ENCODE results near the gene ELMOD3.
"Not testable (repeated sequence)": the region's sequence is repeated elsewhere in the genome, so short reads cannot be mapped to it uniquely, and the experiment has no call there.

ELMOD3 gene

GRCh38 chr2:85329701-85330100, 24.9 kb upstream of the ELMOD3 start:
- DNase-seq (ENCODE audit: low spot score), result not testable (repeated sequence)

- no peak for DNase-seq (ENCODE audit: low spot score)
Measured at GRCh38 chr2:85330839-85331636, 23.5 kb upstream of the ELMOD3 start.

DNA sequence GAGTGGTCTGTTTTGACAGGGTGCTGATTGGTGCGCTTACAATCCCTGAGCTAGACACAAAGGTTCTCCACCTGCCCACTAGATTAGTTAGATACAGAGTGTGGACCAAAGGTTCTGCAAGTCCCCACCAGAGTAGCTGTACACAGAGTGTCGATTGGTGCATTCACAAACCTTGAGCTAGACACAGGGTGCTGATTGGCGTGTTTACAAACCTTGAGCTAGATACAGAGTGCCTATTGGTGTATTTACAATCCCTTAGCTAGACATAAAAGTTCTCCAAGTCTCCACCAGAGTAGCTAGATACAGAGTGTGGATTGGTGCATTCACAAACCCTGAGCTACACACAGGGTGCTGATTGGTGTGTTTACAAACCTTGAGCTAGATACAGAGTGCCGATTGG, 20.7 kb upstream of the ELMOD3 start:
- not testable (repeated sequence) for DNase-seq (ENCODE audit: low spot score)

DNA sequence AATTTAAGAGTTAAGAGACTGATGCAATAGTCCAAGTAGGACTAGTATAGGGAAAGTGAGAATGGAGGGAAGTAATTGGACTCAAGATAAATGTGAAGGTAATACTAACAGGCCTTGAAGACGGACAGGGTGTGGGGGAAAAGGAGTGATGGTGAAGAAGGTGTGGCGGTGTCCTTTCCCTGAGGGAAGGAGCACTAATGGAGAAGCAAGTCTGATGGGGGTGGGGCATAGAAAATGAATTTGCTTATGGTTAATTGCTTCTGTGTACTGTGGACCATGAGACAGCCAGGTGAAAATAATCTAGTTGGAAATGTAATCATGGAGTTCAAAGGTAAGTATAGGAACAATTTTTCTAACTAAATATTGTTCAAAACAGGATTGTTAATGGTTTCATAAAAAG, 19.6 kb upstream of the ELMOD3 start:
- DNase-seq (ENCODE audit: low spot score), result no peak

DNA sequence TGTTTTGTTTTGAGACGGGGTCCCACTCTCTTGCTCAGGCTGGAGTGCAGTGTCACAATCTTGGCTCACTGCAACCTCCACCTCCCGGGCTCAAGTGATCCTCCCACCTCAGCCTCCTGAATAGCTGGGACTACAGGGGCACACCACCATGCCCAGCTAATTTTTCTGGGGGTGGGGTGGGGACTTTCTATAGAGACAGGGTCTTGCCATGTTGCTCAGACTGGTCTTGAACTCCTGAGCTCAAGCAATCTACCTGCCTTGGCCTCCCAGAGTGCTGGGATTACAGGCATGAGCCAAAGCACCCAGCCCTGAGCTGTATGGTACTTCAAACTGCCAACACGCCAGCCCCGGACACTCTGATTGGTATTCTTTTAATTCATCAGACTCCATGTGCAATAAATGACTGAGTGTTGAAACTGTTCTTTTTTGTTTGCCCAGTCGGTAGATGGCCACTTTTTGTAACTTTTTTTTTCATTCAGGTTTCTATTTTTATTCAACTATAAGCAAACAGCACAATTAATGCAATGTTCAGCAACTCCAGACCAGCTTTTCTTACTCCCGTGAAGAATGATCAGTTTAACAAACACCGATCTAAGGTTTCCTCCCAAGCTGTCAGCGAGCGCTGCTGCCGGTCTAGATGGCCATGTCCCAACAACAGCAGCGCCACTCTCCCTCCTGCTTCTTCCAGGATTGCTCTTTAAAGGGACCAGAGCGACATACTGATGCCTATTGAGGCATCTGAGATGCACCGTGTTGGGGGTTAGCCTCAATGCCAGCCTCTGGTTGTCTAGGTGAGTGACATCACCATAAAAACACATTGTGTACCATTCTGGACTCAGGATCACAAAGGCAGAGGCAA, 14.3 kb upstream of the ELMOD3 start:
- DNase-seq (ENCODE audit: low spot score), result no peak

DNA sequence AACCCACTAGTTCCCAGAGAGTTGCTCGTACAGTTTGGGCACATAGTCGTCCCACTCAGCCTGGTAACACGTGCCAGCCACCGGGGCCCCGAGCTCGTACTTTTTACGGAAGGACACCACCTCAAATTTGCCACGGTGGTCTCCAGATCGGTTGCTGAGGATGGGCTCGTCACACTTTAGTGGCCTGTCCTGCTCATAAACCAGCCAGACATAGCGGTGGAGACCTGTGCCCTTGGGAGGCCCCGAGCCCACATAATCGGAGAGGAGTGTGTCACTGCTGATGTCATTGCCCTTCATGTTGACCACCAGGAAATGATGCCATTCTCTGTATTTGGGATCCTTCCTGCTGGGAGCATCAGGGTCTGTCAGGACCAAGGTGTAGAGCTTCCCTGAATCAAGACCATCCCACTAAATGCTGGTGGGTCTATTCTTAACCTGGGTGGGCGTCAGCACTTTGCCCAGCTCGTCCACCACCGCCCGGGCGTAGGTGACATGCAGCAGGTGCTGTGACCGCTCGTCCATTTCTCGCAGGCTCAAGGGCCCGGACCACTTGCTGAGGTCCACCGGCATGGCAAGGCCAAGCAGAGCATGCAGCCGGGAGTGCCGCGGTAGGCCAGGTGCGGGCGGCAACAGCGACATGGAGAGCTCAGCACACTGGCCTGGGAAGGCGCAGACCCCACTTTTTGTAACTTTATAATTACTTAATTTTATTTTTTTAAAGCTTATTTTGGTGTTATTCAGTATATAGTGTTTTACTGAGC, 13.1 kb upstream of the ELMOD3 start:
- no peak for DNase-seq (ENCODE audit: low spot score)

DNA sequence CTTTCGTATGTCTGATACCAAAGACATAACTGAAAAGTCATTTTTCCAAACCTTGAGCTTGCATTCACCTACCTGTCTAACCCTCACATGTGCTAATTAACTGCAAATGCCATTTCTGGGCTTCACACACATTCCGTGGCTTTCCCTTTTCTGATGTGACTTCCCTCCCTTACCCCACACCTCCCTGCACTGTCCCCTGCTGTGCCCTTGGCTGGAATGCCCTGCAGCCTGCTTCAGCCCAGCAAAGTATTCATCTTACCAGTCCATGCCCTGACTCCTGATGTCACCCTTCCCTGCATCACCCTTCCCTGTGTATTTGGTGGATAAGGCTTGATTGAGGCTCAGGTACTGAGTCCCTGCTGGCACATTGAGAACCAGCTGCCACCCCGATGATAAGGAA, 12.4 kb upstream of the ELMOD3 start:
- no peak for DNase-seq (ENCODE audit: low spot score)

- not testable (repeated sequence) for DNase-seq (ENCODE audit: low spot score)
Measured at GRCh38 chr2:85343207-85343895, 11.2 kb upstream of the ELMOD3 start.

DNA sequence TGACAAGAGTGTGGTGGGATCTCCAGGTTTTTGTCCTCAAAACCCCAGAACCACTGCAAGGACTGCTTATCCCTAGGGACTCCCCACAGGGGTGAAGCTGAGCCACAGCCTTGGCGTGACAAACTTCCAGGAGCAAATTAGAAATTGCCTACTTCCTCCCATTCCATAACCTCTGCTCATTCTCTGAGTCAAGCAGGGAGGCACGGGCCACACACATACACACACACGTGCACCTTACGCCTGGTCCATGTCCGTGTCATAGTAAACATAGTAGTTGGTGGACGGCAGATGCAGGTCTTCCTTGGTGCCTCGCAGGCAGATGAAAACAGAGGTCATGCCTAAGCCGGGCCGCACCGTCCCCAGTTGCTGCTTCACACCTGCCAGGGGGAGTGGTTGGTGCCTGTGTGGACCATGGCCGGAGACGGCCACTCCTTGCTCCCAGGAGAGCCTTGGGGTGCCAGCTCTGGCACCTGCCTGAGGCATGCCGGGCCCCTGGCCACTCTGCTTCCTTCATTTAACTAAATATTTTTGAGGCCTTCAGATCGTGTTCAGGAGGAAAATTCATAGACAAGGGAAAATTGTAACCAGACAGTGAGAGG, 10.1 kb upstream of the ELMOD3 start:
- no peak for DNase-seq (ENCODE audit: low spot score)

GRCh38 chr2:85347599-85347998, 7.0 kb upstream of the ELMOD3 start:
- peak; percentile 78 for DNase-seq (ENCODE audit: low spot score)

DNA sequence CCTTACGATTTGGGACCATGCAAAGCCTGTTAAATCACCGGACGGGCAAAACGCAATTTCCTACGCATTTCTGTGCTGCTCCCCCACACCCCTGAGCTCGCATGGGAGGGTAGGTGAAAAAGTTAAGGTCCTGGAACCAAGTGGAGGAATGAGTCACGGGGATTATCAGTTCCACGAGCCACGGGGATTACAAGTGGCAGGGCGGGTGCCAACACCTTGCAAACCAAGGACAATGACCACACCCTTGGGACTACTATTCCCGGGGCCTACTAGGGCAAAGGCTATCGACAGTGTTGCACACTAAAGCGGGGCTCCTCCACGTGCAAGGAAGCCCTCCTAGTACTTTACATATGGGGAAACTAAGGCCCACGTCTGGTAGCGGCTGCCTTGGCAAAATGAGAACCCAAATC, 688 bp upstream of the ELMOD3 start:
- peak; percentile 46 for DNase-seq (ENCODE audit: low spot score)

DNA sequence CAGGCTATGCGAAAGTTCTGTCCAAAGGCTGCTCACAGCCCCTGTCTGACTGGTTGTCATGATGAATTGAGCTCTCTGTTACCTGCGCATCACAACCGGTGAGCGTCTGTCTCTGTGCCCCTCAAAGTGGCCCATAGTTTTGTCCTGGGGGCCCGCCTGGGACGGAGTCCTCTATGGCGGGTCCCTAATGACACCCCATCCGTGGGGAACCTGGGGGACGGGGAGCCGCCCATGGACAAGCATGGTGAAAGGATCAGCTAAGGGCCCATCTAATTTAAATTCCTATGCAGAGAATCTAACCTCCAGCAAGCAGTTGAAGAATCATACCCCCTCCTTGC, 473 bp downstream of the ELMOD3 start:
- DNase-seq (ENCODE audit: low spot score), result no peak

GRCh38 chr2:85355521-85355920, 952 bp downstream of the ELMOD3 start:
- DNase-seq (ENCODE audit: low spot score), result no peak

GRCh38 chr2:85356186-85356585, 1.6 kb downstream of the ELMOD3 start:
- DNase-seq (ENCODE audit: low spot score), result no peak

- DNase-seq (ENCODE audit: low spot score), result no peak
Measured at GRCh38 chr2:85357736-85358135, 3.2 kb downstream of the ELMOD3 start.

DNA sequence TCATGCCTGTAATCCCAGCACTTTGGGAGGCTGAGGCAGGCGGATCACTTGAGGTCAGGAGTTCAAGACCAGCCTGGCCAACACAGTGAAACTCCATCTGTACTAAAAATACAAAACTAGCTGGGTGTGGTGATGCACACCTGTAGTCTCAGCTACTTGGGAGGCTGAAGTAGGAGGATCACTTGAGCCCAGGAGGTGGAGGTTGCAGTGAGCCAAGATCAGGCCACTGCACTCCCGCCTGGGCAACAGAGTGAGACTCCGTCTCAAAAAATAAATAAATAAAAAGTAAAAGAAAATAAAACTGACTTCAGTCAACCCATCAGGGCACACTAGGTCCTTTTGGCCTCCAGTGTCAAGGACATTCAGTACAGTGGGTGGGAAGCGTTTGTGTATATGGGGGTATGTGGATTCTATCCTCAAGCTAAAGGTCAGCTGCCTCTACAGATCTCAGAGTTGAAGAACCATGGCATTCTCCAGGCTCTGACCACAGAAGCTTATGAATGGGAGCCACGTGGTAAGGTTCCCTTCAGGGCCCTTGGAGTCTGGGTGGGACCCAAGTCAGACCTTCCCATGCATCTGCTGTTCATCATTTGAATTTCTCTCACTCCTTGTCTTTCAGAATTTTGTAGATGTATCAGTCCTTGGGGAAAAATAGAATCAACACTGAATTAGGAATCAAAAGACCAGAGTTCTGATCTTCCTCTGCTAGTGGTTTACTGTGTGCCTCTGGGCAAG, 8.3 kb downstream of the ELMOD3 start:
- not testable (repeated sequence) for DNase-seq (ENCODE audit: low spot score)

DNA sequence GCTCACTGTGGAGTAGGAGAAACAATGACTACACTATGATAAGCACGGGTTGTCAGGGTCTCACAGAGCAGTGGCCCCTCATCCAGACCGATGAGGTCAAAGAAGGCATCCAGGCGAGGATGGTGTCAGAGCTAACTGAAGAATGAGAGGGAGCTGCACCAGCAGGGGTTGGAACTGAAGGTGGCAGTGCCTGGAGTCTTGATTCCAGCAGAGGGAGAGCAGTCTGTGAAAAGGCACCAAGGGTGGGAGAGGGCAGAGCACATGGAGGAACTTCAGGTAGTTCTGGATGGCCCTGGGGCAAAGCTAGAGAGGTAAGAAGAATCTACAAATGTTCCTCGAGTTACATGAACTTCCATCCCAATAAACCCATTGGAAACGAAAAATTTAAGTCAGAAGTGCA, 12.6 kb downstream of the ELMOD3 start:
- DNase-seq (ENCODE audit: low spot score), result no peak

- no peak for DNase-seq (ENCODE audit: low spot score)
Measured at GRCh38 chr2:85368921-85369320, 14.4 kb downstream of the ELMOD3 start.

- no peak for DNase-seq (ENCODE audit: low spot score)
Measured at GRCh38 chr2:85369500-85369899, 14.9 kb downstream of the ELMOD3 start.

DNA sequence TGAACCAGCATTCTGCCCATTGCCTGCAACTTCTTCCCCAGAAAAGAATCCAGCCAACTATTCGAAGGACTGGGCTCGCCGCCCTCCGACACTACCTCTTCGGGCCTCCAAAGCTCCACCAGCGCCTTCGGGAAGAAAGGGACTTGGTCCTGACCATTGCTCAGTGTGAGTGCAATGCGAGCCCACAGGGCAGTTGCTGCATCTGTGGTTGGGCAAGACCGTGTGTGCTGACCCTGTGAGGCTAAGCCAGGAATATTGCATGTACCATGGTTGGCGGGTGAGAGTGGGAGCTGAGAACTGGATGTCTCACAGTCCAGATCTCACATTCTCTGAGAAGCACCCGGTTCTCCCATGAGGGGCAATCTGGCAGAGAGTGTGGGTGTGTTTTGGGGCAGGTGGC, 16.5 kb downstream of the ELMOD3 start:
- DNase-seq (ENCODE audit: low spot score), result no peak
